HG03045 (cell line): ENCODE results near the gene ATXN7L1.

Experiments
- ATAC-seq: cut with Tn5 transposase; IDR thresholded peaks from one replicate; pipeline ENCODE4 v1.9.1; 2021; ENCODE audit warnings: mild to moderate bottlenecking, moderate library complexity; ENCODE audit not compliant: unreplicated experiment

Gene ATXN7L1

GRCh38 chr7:105594034-105594433, 282.4 kb downstream of the ATXN7L1 start:
- ATAC-seq = no peak

- ATAC-seq = no peak
Measured at GRCh38 chr7:105591522-105591921, 284.9 kb downstream of the ATXN7L1 start.

GRCh38 chr7:105590793-105591192, 285.6 kb downstream of the ATXN7L1 start:
- ATAC-seq = no peak

GRCh38 chr7:105589356-105590077, 286.9 kb downstream of the ATXN7L1 start:
- ATAC-seq = peak; percentile 69

- no peak for ATAC-seq
Measured at GRCh38 chr7:105587909-105588635, 288.3 kb downstream of the ATXN7L1 start.

GRCh38 chr7:105585850-105586500, 290.4 kb downstream of the ATXN7L1 start:
- peak; percentile 42 for ATAC-seq

- no peak for ATAC-seq
Measured at GRCh38 chr7:105584165-105584564, 292.2 kb downstream of the ATXN7L1 start.

- ATAC-seq = no peak
Measured at GRCh38 chr7:105583061-105583460, 293.3 kb downstream of the ATXN7L1 start.

- ATAC-seq = peak; percentile 75
Measured at GRCh38 chr7:105581066-105581811, 295.2 kb downstream of the ATXN7L1 start, which contains the start of gene EFCAB10. EFCAB10 (minus strand) TSS chr7:105581493; CDS start chr7:105581463, 30 bp downstream.

- no peak for ATAC-seq
Measured at GRCh38 chr7:105580022-105580740, 296.2 kb downstream of the ATXN7L1 start.

- no peak for ATAC-seq
Measured at GRCh38 chr7:105578496-105578895, 297.9 kb downstream of the ATXN7L1 start.

GRCh38 chr7:105577251-105577650, 299.1 kb downstream of the ATXN7L1 start:
- ATAC-seq = no peak

- no peak for ATAC-seq
Measured at GRCh38 chr7:105571891-105572290, 304.5 kb downstream of the ATXN7L1 start.

- ATAC-seq = no peak
Measured at GRCh38 chr7:105567821-105568220, 308.6 kb downstream of the ATXN7L1 start.

- no peak for ATAC-seq
Measured at GRCh38 chr7:105567024-105567423, 309.4 kb downstream of the ATXN7L1 start.

- ATAC-seq = no peak
Measured at GRCh38 chr7:105565190-105565589, 311.2 kb downstream of the ATXN7L1 start.

GRCh38 chr7:105559926-105560325, 316.5 kb downstream of the ATXN7L1 start:
- no peak for ATAC-seq
